Superior temporal gyrus (tissue), 1 donor: ENCODE results near the gene ENO4.
A peak's percentile ranks its signal among the peaks of the same experiment; 100 is the strongest.

Source experiments
- DNase-seq: peaks from one replicate; pipeline ENCODE4 v3.0.0-alpha.2; 2016; ENCODE audit errors: extremely low spot score

The ENO4 gene

GRCh38 chr10:116866987-116867595 lies 17.8 kb downstream of the ENO4 start:
- no peak for DNase-seq

- no peak for DNase-seq
Measured at GRCh38 chr10:116868198-116868676, 18.9 kb downstream of the ENO4 start.

GRCh38 chr10:116868722-116869121 lies 19.4 kb downstream of the ENO4 start:
- DNase-seq = no peak

- no peak for DNase-seq
Measured at GRCh38 chr10:116870949-116871348, 21.6 kb downstream of the ENO4 start.

- no peak for DNase-seq
Measured at GRCh38 chr10:116873134-116873533, 23.8 kb downstream of the ENO4 start.

GRCh38 chr10:116875897-116876296 lies 26.6 kb downstream of the ENO4 start:
- DNase-seq = no peak

- DNase-seq = no peak
Measured at GRCh38 chr10:116877391-116877790, 28.1 kb downstream of the ENO4 start.

GRCh38 chr10:116878123-116878522 lies 28.8 kb downstream of the ENO4 start:
- peak; percentile 27 for DNase-seq

- DNase-seq = no peak
Measured at GRCh38 chr10:116879817-116880216, 30.5 kb downstream of the ENO4 start.

GRCh38 chr10:116880716-116881482 lies 31.6 kb downstream of the ENO4 start:
- DNase-seq = no peak

- DNase-seq = peak; percentile 17
Measured at GRCh38 chr10:116882639-116883038, 33.3 kb downstream of the ENO4 start.

- no peak for DNase-seq
Measured at GRCh38 chr10:116886772-116887171, 37.5 kb downstream of the ENO4 start.

- peak; percentile 73 for DNase-seq
Measured at GRCh38 chr10:116888380-116889055, 39.2 kb downstream of the ENO4 start.

GRCh38 chr10:116889066-116889465 lies 39.8 kb downstream of the ENO4 start:
- DNase-seq = no peak

GRCh38 chr10:116891208-116891607 lies 41.9 kb downstream of the ENO4 start:
- DNase-seq = peak; percentile 74

- DNase-seq = no peak
Measured at GRCh38 chr10:116892907-116893685, 43.8 kb downstream of the ENO4 start.

- DNase-seq = no peak
Measured at GRCh38 chr10:116893686-116894037, 44.4 kb downstream of the ENO4 start.

GRCh38 chr10:116899626-116900025 lies 50.3 kb downstream of the ENO4 start:
- no peak for DNase-seq

- no peak for DNase-seq
Measured at GRCh38 chr10:116905845-116906210, 56.5 kb downstream of the ENO4 start.

GRCh38 chr10:116907245-116907987 lies 58.1 kb downstream of the ENO4 start:
- no peak for DNase-seq

GRCh38 chr10:116909307-116909706 lies 60.0 kb downstream of the ENO4 start:
- no peak for DNase-seq
